NCI-H82 (cell line): Measurements from ENCODE around the gene BTBD8.

Source experiments
- DNase-seq: peaks from one replicate; lab custom pipeline; 2025; lab: John Stamatoyannopoulos, UW

BTBD8 gene

GRCh38 chr1:92192246-92192645, 112.1 kb downstream of the BTBD8 start:
- DNase-seq = peak; percentile 87

GRCh38 chr1:92194511-92194910, 114.4 kb downstream of the BTBD8 start:
- DNase-seq = no peak

- no peak for DNase-seq
Measured at GRCh38 chr1:92201973-92202372, 121.8 kb downstream of the BTBD8 start.

- no peak for DNase-seq
Measured at GRCh38 chr1:92203105-92203504, 123.0 kb downstream of the BTBD8 start.

GRCh38 chr1:92210701-92211100, 130.6 kb downstream of the BTBD8 start:
- no peak for DNase-seq

GRCh38 chr1:92211166-92211565, 131.0 kb downstream of the BTBD8 start:
- DNase-seq = peak; percentile 6

GRCh38 chr1:92217721-92218120, 137.6 kb downstream of the BTBD8 start, which contains the start of gene C1orf146:
Gene C1orf146, plus strand, starts transcription at chr1:92217915. Its CDS starts 13,506 bp downstream, at chr1:92231421.
- DNase-seq = no peak

GRCh38 chr1:92218559-92218958, 138.4 kb downstream of the BTBD8 start:
- no peak for DNase-seq

GRCh38 chr1:92219028-92219427, 138.9 kb downstream of the BTBD8 start:
- no peak for DNase-seq

GRCh38 chr1:92228401-92228800, 148.3 kb downstream of the BTBD8 start:
- no peak for DNase-seq

- no peak for DNase-seq
Measured at GRCh38 chr1:92230736-92231135, 150.6 kb downstream of the BTBD8 start.
